Gastrocnemius medialis (tissue), 4 donors: ENCODE measurements around the gene KPNA3. TPM values are rescaled to one million over a fixed set of nuclear protein-coding genes. Genes with fewer than 3 reads are reported as not detected.

Experiments used
- ATAC-seq, 2 donors: fragments of 150-250 bp; one replicate each; pipeline ENCODE4 v1.9.1; 2016
- DNase-seq, 2 donors: peaks; one replicate each; pipeline ENCODE4 v3.0.0-alpha.2; 2019
- H3K27ac ChIP-seq, 4 donors: fragments of 200-600 bp; sonication (generic); 1 replicate in 1 of 4; 2 replicates in 3 of 4; pipeline ENCODE4 v1.5.1; 2016 to 2018; ENCODE audit warnings: mild to moderate bottlenecking in 2 of 4, moderate library complexity in 1 of 4
- H3K27me3 ChIP-seq, 3 donors: fragments of 200-600 bp; sonication (generic) in 2 of 3; 1 replicate in 1 of 3; 2 replicates in 2 of 3; pipeline versions ENCODE4 v1.5.1 to v1.6.0; 2016 to 2019; ENCODE audit warnings: mild to moderate bottlenecking in 1 of 3, moderate library complexity in 1 of 3
- H3K36me3 ChIP-seq, 2 donors: fragments of 200-600 bp; sonication (generic) in 1 of 2; one replicate each; pipeline ENCODE4 v1.5.1; 2017 to 2018
- H3K4me1 ChIP-seq, 2 donors: fragments of 200-600 bp; sonication (generic) in 1 of 2; one replicate each; pipeline ENCODE4 v1.5.1; 2016 to 2017; ENCODE audit warnings: mild to moderate bottlenecking in 2 of 2
- H3K4me3 ChIP-seq, 4 donors: fragments of 200-600 bp; sonication (generic) in 3 of 4; 1 replicate in 1 of 4; 2 replicates in 3 of 4; pipeline ENCODE4 v1.5.1; 2016 to 2019; ENCODE audit warnings: mild to moderate bottlenecking in 2 of 4
- H3K9me3 ChIP-seq, 3 donors: fragments of 200-600 bp; sonication (generic) in 2 of 3; 1 replicate in 1 of 3; 2 replicates in 2 of 3; pipeline ENCODE4 v1.5.1; 2016 to 2019
- POLR2A ChIP-seq, 2 donors: fragments of 450-650 bp; IDR thresholded peaks; one replicate each; pipeline ENCODE4 v1.6.1; 2017; ENCODE audit warnings: antibody characterized with exemption in 2 of 2, mild to moderate bottlenecking in 2 of 2, moderate library complexity in 2 of 2
- in situ Hi-C, 4 donors: fragments of 200-750 bp; cut with MboI; loops; one replicate each; pipeline versions ENCODE4 v1.15.0 to v1.8.0; 2017; ENCODE audit warnings: low sequenced_read_pairs in 4 of 4
- intact Hi-C: fragments of 100-400 bp; cut with DNase I; formaldehyde crosslinking; loops from one replicate; pipeline ENCODE4 v1.15.1; 2023; ENCODE audit warnings: low total_unique reads
- total RNA-seq, 4 donors: library from RNA; depleted of rRNA; stranded (reverse); fragments of >200 nt; gene quantifications; one replicate each; pipeline versions ENCODE4 v1.1.0 to v1.2.3, GENCODE V29; 2016
- TF ChIP-seq, protein P1 (sequence below), 5 experiments: fragments of 450-650 bp in 3 of 5; fragments of 200-600 bp in 2 of 5; sonication (generic) in 2 of 5; IDR thresholded peaks in 4 of 5; conservative IDR thresholded peaks in 1 of 5; 1 replicate in 4 of 5; 2 replicates in 1 of 5; pipeline ENCODE4 v1.5.1; 2016 to 2019; ENCODE audit warnings: antibody characterized with exemption in 5 of 5, mild to moderate bottlenecking in 3 of 5, moderate library complexity in 3 of 5

KPNA3 gene
- total RNA-seq, 4 donors from 2014 or later = 73.3 to 154 (median 113) TPM

DNA sequence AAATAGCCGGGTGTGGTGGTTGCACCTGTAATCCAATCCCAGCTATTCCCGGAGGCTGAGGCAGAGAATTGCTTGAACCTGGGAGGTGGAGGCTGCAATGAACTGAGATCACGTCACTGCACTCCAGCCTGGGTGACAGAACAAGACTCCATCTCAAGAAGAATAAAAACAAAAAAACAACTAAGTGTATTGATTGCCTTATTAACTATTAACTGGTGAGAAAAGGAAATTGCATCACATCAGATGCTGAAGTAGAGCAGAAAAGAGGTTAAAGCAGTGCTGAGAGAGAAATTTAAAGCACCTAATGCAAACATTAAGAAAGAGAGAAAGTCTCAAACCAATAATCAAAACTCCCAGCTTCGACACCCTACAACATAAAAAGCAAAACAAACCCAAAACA lies 38.3 kb downstream of the KPNA3 start:
- Histone ChIP-seq H3K27ac (no peak overlapping the region), H3K4me1 (peaks cover 21 to 37% of the 10 kb centered on the region in 2 donors), H3K36me3 (no peaks in the 10 kb centered on the region), H3K4me3 (no peak overlapping the region), H3K9me3 (no peaks in the 10 kb centered on the region), H3K27me3 (no peaks in the 10 kb centered on the region)
- TF ChIP-seq, protein P1, sequence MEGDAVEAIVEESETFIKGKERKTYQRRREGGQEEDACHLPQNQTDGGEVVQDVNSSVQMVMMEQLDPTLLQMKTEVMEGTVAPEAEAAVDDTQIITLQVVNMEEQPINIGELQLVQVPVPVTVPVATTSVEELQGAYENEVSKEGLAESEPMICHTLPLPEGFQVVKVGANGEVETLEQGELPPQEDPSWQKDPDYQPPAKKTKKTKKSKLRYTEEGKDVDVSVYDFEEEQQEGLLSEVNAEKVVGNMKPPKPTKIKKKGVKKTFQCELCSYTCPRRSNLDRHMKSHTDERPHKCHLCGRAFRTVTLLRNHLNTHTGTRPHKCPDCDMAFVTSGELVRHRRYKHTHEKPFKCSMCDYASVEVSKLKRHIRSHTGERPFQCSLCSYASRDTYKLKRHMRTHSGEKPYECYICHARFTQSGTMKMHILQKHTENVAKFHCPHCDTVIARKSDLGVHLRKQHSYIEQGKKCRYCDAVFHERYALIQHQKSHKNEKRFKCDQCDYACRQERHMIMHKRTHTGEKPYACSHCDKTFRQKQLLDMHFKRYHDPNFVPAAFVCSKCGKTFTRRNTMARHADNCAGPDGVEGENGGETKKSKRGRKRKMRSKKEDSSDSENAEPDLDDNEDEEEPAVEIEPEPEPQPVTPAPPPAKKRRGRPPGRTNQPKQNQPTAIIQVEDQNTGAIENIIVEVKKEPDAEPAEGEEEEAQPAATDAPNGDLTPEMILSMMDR (IDR thresholded peaks at IDR 0.05 in 4 of 5, conservative IDR thresholded peaks at IDR 0.05 in 1 of 5) = no peak
- TF ChIP-seq POLR2A (IDR thresholded peaks at IDR 0.05) = no peak
- intact Hi-C loops = no loop called here
- no peak for ATAC-seq
- no peak for DNase-seq
- in situ Hi-C loops = no loop called here

DNA sequence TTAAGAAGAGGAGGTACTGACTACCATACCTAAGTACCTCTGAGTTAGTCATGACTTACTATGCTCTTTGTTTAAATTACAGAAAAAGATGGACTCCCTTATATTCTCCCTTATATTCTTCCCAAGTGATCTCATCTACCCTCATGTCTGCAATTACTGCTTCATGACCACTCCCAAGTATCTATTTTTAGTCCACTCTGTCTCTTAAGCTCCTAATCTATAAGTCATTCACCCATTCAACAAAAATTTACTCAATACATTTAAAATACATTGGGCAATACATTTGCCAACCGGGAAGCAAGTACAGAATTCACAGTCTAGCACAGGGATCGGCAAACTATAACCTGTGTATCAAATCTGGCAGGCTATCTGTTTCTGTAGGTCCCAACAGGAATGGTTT lies 42.6 kb downstream of the KPNA3 start:
- intact Hi-C loops = no loop called here
- no peaks in the 10 kb centered on the region for H3K9me3 ChIP-seq
- no peak for DNase-seq
- no peak overlapping the region for H3K4me3 ChIP-seq
- no peak for ATAC-seq
- no peak for TF ChIP-seq POLR2A (IDR thresholded peaks at IDR 0.05)
- TF ChIP-seq, protein P1 (IDR thresholded peaks at IDR 0.05 in 4 of 5, conservative IDR thresholded peaks at IDR 0.05 in 1 of 5) = no peak
- H3K27me3 ChIP-seq = no peaks in the 10 kb centered on the region
- H3K27ac ChIP-seq = no peak overlapping the region
- H3K4me1 ChIP-seq = peaks cover 19 to 32% of the 10 kb centered on the region in 2 donors
- peaks cover 0 to 18% of the 10 kb centered on the region in 2 donors for H3K36me3 ChIP-seq
- in situ Hi-C loops = no loop called here

DNA sequence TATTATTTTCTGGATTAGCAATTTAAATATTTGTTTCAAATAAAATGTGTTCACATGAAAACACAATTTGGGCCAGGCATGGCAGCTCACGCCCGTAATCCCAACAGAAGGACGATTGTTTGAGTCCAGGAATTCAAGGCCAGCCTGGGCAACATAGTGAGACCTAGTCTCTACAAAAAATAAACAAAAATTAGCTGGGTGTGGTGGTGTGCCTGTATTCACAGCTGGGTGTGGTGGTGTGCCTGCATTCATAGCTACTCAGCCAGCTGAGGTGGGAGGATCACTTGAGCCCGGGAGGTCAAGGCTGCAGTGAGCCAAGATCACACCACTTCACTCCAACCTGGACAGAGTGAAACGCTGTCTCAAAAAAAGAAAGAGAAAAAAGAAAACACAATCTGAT lies 46.4 kb downstream of the KPNA3 start:
- Histone ChIP-seq H3K9me3 (no peaks in the 10 kb centered on the region), H3K4me1 (peaks cover 12 to 20% of the 10 kb centered on the region in 2 donors), H3K36me3 (peaks cover 0 to 29% of the 10 kb centered on the region in 2 donors), H3K27me3 (no peaks in the 10 kb centered on the region), H3K4me3 (no peak overlapping the region), H3K27ac (no peak overlapping the region)
- ATAC-seq (no peak), DNase-seq (no peak)
- in situ Hi-C loops (no loop called here), intact Hi-C loops (no loop called here)
- TF ChIP-seq, protein P1 (IDR thresholded peaks at IDR 0.05 in 4 of 5, conservative IDR thresholded peaks at IDR 0.05 in 1 of 5) = no peak
- no peak for TF ChIP-seq POLR2A (IDR thresholded peaks at IDR 0.05)

DNA sequence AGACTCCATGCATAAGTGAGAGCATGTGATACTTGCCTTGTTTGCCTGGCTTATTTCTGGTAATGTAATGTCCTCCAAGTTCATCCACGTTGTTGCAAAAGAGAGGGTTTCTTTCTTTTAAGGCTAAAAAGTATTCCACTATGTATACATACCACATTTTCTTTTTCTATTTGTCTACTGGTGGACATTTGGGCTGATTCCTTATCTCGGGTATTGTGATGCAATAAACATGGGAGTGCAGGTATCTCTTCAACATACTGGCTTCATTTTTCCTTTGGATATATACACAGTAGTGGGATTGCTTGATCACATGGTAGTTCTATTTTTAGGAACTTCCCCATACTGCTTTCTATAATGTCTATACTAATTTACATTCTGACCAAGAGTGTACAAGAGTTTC lies 51.6 kb downstream of the KPNA3 start:
- TF ChIP-seq, protein P1 (IDR thresholded peaks at IDR 0.05 in 4 of 5, conservative IDR thresholded peaks at IDR 0.05 in 1 of 5) = no peak
- TF ChIP-seq POLR2A (IDR thresholded peaks at IDR 0.05) = no peak
- in situ Hi-C loops (no loop called here), intact Hi-C loops (no loop called here)
- H3K9me3 ChIP-seq = no peaks in the 10 kb centered on the region
- no peaks in the 10 kb centered on the region for H3K27me3 ChIP-seq
- H3K4me3 ChIP-seq = no peak overlapping the region
- H3K36me3 ChIP-seq = peaks cover 0 to 21% of the 10 kb centered on the region in 2 donors
- H3K4me1 ChIP-seq = no peaks in the 10 kb centered on the region
- ATAC-seq = no peak
- DNase-seq = no peak
- H3K27ac ChIP-seq = no peak overlapping the region
